NT2/D1 (cell line): ENCODE measurements around the gene ANKRD34A.

ENCODE experiments used
- SUZ12 ChIP-seq: IDR thresholded peaks from 2 replicates; pipeline ENCODE4 v1.6.1; 2011; ENCODE audit not compliant: insufficient read length, insufficient read depth; ENCODE audit errors: extremely low read depth
- YY1 ChIP-seq: IDR thresholded peaks from 2 replicates; pipeline ENCODE4 v1.6.1; 2011; ENCODE audit not compliant: insufficient read length, insufficient read depth
- ZNF274 ChIP-seq: IDR thresholded peaks from 2 replicates; pipeline ENCODE4 v1.6.1; 2011; ENCODE audit warnings: mild to moderate bottlenecking, low read depth, low read length

- TF ChIP-seq YY1 (no peak), SUZ12 (no peak), ZNF274 (no peak)
Measured at GRCh38 chr1:145995964-145996432, 31.6 kb upstream of the ANKRD34A start.
